Glutamatergic neuron (in vitro differentiated cells): ENCODE results near the gene ELN. TPM values are rescaled to one million over a fixed set of nuclear protein-coding genes. Genes with fewer than 3 reads are reported as not detected.

Experiments
- DNase-seq: peaks from one replicate; pipeline ENCODE4 v3.0.0; 2022
- H3K27ac Mint-ChIP-seq: one replicate; pipeline ENCODE4 v1.8.0; 2020; ENCODE audit warnings: mild to moderate bottlenecking, mixed read lengths, inconsistent platforms; ENCODE audit not compliant: unreplicated experiment
- H3K27me3 Mint-ChIP-seq: one replicate; pipeline ENCODE4 v1.8.0; 2020; ENCODE audit warnings: mild to moderate bottlenecking, moderate library complexity, mixed read lengths, inconsistent platforms; ENCODE audit not compliant: unreplicated experiment
- H3K36me3 Mint-ChIP-seq: one replicate; pipeline ENCODE4 v1.8.0; 2020; ENCODE audit warnings: mild to moderate bottlenecking, mixed read lengths, inconsistent platforms; ENCODE audit not compliant: unreplicated experiment
- H3K4me1 Mint-ChIP-seq: one replicate; pipeline ENCODE4 v1.8.0; 2020; ENCODE audit warnings: mild to moderate bottlenecking, low read depth, mixed read lengths, inconsistent platforms; ENCODE audit not compliant: unreplicated experiment
- H3K4me3 Mint-ChIP-seq: one replicate; pipeline ENCODE4 v1.8.0; 2020; ENCODE audit warnings: mild to moderate bottlenecking, mixed read lengths, inconsistent platforms; ENCODE audit not compliant: unreplicated experiment
- H3K9me3 Mint-ChIP-seq: one replicate; pipeline ENCODE4 v1.8.0; 2020; ENCODE audit warnings: mild to moderate bottlenecking, moderate library complexity, mixed read lengths, inconsistent platforms; ENCODE audit not compliant: unreplicated experiment
- total RNA-seq: library from RNA; stranded (reverse); fragmentation: NEBNext Ultra II Directional; extraction: Animal tissue kit (Norgen Biotek cat#: 25700); gene quantifications from one replicate; pipeline ENCODE4 v1.2.1, GENCODE V29; 2021; ENCODE audit not compliant: unreplicated experiment
- TF ChIP-seq, protein P1 (sequence below): fragments of 200-600 bp; sonication (generic); IDR thresholded peaks from one replicate; pipeline ENCODE4 v1.5.0; 2021; ENCODE audit not compliant: partially characterized antibody, unreplicated experiment

The ELN gene
- total RNA-seq, 1 donor from 2014 or later = 3.7 TPM

DNA sequence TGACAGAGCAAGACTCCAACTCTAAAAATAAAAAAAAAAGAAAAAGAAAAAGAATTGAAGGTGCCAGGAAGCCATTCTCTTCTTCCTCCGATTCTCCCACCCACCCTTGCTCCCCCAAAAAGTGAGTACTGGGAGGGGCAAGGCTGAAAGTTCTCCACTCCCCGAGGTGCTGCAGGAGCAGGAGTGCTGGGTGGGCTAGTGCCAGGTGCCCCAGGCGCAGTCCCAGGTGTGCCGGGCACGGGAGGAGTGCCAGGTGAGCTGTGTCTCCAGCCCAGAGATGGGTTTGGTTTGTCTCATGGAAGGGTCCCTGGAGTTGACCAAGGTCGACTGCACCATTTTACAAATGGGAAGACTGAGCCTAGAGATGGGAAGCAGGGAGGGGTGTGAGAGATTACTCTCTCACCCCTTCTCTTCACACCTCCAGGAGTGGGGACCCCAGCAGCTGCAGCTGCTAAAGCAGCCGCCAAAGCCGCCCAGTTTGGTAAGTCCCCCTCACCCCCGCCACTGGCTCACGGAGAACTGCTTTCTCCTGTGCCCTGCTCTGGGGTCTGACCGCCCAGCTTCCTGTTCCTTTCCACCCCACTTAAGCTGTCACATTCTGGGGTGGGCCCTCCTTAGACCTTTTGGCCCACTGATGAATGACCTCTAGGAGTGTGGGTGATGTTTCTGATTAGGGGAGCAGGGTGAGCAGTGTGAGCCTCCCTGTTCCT is 29.4 kb downstream of the ELN start:
- Mint-ChIP-seq H3K27ac (no peak overlapping the region), H3K4me1 (no peaks in the 10 kb centered on the region), H3K9me3 (no peaks in the 10 kb centered on the region), H3K36me3 (no peaks in the 10 kb centered on the region), H3K27me3 (peaks cover 6% of the 10 kb centered on the region), H3K4me3 (no peak overlapping the region)
- DNase-seq = peak; percentile 4
- TF ChIP-seq, protein P1, sequence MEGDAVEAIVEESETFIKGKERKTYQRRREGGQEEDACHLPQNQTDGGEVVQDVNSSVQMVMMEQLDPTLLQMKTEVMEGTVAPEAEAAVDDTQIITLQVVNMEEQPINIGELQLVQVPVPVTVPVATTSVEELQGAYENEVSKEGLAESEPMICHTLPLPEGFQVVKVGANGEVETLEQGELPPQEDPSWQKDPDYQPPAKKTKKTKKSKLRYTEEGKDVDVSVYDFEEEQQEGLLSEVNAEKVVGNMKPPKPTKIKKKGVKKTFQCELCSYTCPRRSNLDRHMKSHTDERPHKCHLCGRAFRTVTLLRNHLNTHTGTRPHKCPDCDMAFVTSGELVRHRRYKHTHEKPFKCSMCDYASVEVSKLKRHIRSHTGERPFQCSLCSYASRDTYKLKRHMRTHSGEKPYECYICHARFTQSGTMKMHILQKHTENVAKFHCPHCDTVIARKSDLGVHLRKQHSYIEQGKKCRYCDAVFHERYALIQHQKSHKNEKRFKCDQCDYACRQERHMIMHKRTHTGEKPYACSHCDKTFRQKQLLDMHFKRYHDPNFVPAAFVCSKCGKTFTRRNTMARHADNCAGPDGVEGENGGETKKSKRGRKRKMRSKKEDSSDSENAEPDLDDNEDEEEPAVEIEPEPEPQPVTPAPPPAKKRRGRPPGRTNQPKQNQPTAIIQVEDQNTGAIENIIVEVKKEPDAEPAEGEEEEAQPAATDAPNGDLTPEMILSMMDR = no peak

DNA sequence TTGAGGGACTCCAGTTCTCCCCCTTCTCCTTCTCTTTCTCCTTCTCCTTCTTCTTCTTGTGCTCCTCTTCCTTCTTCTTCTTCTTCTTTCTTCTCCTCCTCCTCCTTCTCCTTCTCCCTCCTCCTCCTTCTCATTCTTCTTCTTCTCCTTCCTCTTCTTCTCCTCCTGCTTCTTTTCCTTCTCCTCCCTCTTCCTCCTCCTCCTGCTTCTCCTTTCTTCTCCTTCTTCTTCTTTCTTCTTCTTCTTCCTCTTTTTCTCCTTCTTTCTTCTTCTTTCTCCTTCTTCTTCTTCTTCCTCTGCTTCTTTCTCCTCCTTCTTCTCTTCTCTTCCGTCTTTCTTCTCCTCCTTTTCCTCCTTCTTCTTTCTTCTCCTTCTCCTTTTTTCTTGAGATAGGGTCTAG is 30.0 kb downstream of the ELN start:
- H3K4me1 Mint-ChIP-seq = no peaks in the 10 kb centered on the region
- H3K36me3 Mint-ChIP-seq = no peaks in the 10 kb centered on the region
- TF ChIP-seq, protein P1 = no peak
- peaks cover 1% of the 10 kb centered on the region for H3K9me3 Mint-ChIP-seq
- DNase-seq = no peak
- no peak overlapping the region for H3K27ac Mint-ChIP-seq
- peaks cover 5% of the 10 kb centered on the region for H3K27me3 Mint-ChIP-seq
- no peak overlapping the region for H3K4me3 Mint-ChIP-seq

DNA sequence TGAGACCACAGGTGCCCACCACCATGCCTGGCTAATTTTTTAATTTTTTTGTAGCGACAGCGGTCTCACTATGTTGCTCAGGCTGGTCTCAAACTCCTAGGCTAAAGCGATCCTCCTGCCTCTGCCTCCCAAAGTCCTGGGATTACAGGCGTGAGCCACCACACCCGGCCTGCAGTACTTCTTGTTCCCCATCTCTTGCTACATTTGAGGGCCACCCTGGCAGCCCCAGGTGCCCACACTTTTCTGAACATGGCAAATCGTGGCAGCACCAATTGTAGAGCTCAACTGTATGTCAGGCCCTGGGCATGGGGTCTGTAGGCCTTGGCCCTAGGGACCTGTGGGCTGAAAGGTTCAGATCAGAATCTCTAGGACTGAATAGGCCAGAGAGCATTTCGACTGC is 30.5 kb downstream of the ELN start:
- TF ChIP-seq, protein P1 = no peak
- H3K9me3 Mint-ChIP-seq = peaks cover 2% of the 10 kb centered on the region
- no peak overlapping the region for H3K4me3 Mint-ChIP-seq
- H3K27ac Mint-ChIP-seq = no peak overlapping the region
- no peak for DNase-seq
- H3K4me1 Mint-ChIP-seq = no peaks in the 10 kb centered on the region
- H3K36me3 Mint-ChIP-seq = no peaks in the 10 kb centered on the region
- peaks cover 5% of the 10 kb centered on the region for H3K27me3 Mint-ChIP-seq

DNA sequence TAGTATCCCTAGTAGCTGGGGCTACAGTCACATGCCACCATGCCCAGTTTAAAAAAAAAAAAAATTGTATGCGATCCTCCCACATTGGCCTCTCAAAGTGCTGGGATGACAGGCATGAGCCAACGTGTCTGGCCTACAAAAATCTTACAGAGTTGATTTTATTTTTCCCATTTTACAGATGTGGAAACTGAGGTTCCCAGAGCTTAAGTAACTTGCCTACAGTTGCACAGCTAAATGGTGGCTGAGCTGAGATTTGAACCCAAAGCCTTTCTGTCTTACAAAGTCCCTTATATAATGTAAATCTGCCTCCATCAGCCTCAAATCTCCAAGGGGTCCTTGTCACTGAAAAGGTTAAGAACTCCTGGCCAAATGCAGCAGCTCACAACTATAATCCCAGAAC is 31.1 kb downstream of the ELN start:
- no peak for DNase-seq
- Mint-ChIP-seq H3K4me3 (no peak overlapping the region), H3K27me3 (peaks cover 5% of the 10 kb centered on the region), H3K27ac (no peak overlapping the region), H3K4me1 (no peaks in the 10 kb centered on the region), H3K36me3 (no peaks in the 10 kb centered on the region), H3K9me3 (peaks cover 2% of the 10 kb centered on the region)
- TF ChIP-seq, protein P1 = no peak
